NCI-H1436 treated with DMSO at 0.1 percent for 48 hours (cell line): Measurements from ENCODE around the gene C11orf91.
"Not testable (repeated sequence)": the region's sequence is repeated elsewhere in the genome, so short reads cannot be mapped to it uniquely, and the experiment has no call there.

Source experiments
- DNase-seq: peaks from one replicate; lab custom pipeline; 2025; lab: John Stamatoyannopoulos, UW

C11orf91 gene

GRCh38 chr11:33696411-33696810, 4.2 kb downstream of the C11orf91 start:
- no peak for DNase-seq

- DNase-seq, result no peak
Measured at GRCh38 chr11:33695051-33695566, 5.5 kb downstream of the C11orf91 start.

- DNase-seq, result no peak
Measured at GRCh38 chr11:33694346-33695050, 6.1 kb downstream of the C11orf91 start.

- no peak for DNase-seq
Measured at GRCh38 chr11:33692541-33692940, 8.1 kb downstream of the C11orf91 start.

- no peak for DNase-seq
Measured at GRCh38 chr11:33692013-33692504, 8.6 kb downstream of the C11orf91 start.

GRCh38 chr11:33691066-33691864, 9.4 kb downstream of the C11orf91 start:
- no peak for DNase-seq

- DNase-seq, result no peak
Measured at GRCh38 chr11:33690290-33691065, 10.1 kb downstream of the C11orf91 start.

GRCh38 chr11:33689501-33689900, 11.1 kb downstream of the C11orf91 start:
- no peak for DNase-seq

GRCh38 chr11:33689085-33689484, 11.5 kb downstream of the C11orf91 start:
- DNase-seq, result no peak

GRCh38 chr11:33687733-33688479, 12.7 kb downstream of the C11orf91 start:
- no peak for DNase-seq

GRCh38 chr11:33685082-33685481, 15.5 kb downstream of the C11orf91 start:
- no peak for DNase-seq

- no peak for DNase-seq
Measured at GRCh38 chr11:33684003-33684706, 16.5 kb downstream of the C11orf91 start.

- DNase-seq, result no peak
Measured at GRCh38 chr11:33682446-33682845, 18.2 kb downstream of the C11orf91 start.

- DNase-seq, result no peak
Measured at GRCh38 chr11:33682019-33682418, 18.6 kb downstream of the C11orf91 start.

GRCh38 chr11:33678616-33679015, 22.0 kb downstream of the C11orf91 start:
- DNase-seq, result not testable (repeated sequence)

GRCh38 chr11:33674035-33674814, 26.4 kb downstream of the C11orf91 start:
- DNase-seq, result no peak

- DNase-seq, result no peak
Measured at GRCh38 chr11:33672273-33672672, 28.4 kb downstream of the C11orf91 start.

GRCh38 chr11:33670250-33671011, 30.2 kb downstream of the C11orf91 start:
- DNase-seq, result no peak

GRCh38 chr11:33669598-33670249, 30.9 kb downstream of the C11orf91 start:
- DNase-seq, result no peak
